Measurements from ENCODE around the gene TRAPPC4.
"Not testable (repeated sequence)": the region's sequence is repeated elsewhere in the genome, so short reads cannot be mapped to it uniquely, and the experiment has no call there.

The TRAPPC4 gene

DNA sequence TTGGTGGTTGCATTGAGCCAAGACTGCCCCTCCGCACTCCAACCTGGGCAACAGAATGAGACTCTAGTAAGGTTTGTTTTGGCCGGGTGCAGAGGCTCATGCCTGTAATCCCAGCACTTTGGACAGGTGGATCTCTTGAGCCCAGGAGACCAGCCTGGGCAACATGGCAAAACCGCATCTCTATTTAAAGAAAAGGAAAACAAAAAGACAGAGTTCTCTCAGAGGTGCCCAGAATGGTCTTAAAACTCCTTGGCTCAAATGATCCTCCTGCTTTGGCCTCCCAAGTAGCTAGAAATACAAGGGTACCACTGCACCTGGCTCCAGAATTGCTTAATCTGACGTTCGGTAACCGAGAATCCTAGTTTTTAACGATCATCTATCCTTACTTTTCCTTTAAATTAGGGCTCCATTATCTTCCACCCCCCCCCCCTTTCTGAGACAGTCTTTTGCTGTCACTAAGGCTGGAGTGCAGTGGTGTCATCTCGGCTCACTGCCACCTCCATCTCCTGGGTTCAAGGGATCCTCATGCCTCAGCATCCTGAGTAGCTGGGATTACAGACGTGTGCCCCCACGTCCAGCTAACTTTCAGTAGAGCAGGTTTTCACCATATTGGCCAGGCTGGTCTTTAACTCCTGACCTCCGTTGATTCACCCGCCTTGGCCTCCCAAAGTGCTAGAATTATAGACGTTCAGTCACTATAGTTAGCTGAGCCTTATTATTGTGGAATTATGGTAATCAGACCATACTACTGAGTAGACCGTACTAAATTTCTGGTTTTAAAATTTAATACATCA, 2.2 kb upstream of the TRAPPC4 start:
- H3K27ac ChIP-seq: no peak overlapping the region
- TF ChIP-seq, protein P1, sequence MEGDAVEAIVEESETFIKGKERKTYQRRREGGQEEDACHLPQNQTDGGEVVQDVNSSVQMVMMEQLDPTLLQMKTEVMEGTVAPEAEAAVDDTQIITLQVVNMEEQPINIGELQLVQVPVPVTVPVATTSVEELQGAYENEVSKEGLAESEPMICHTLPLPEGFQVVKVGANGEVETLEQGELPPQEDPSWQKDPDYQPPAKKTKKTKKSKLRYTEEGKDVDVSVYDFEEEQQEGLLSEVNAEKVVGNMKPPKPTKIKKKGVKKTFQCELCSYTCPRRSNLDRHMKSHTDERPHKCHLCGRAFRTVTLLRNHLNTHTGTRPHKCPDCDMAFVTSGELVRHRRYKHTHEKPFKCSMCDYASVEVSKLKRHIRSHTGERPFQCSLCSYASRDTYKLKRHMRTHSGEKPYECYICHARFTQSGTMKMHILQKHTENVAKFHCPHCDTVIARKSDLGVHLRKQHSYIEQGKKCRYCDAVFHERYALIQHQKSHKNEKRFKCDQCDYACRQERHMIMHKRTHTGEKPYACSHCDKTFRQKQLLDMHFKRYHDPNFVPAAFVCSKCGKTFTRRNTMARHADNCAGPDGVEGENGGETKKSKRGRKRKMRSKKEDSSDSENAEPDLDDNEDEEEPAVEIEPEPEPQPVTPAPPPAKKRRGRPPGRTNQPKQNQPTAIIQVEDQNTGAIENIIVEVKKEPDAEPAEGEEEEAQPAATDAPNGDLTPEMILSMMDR (IDR thresholded peaks at IDR 0.05; ENCODE audit: low read depth, low read length, missing control alignments): no peak

DNA sequence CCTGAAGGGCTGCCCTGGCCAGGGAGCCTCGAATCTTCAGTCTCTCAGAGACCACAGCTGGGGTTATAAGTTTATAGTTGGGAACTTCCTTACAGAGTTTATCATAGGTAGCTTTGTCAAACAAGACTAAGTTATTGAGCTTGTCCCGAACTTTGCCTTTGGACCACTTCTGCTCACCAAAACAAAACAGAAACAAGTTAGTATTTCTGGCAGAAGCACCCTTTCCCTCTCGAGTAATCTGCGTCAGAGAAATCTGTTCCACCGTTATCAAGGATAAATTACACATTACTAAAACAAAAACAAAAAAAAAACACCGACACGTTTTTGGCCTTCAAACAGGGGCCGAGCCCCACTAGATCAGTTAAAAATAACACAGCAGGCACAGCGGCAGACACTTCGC, 1.2 kb upstream of the TRAPPC4 start:
- H3K27me3 ChIP-seq (replicated peaks); DNase-seq; in situ Hi-C loops (cut with HindIII; ENCODE audit: low pct_ligation_motif_present, low sequenced_read_pairs): not testable (repeated sequence)
- H3K4me3 ChIP-seq (ENCODE audit: low read depth, low read length): peak overlapping the region; percentile 97
- peaks cover 44% of the 10 kb centered on the region for H3K36me3 ChIP-seq (replicated peaks)
- peak overlapping the region; percentile 75 for H3K27ac ChIP-seq

More for the DNA sequence above, 2.2 kb upstream of the TRAPPC4 start:
- H3K27me3 ChIP-seq (replicated peaks): no peaks in the 10 kb centered on the region
- H3K4me3 ChIP-seq (ENCODE audit: low read depth, low read length): peak overlapping the region; percentile 24
- no peak for DNase-seq
- peaks cover 42% of the 10 kb centered on the region for H3K36me3 ChIP-seq (replicated peaks)
- in situ Hi-C loops (cut with HindIII; ENCODE audit: low pct_ligation_motif_present, low sequenced_read_pairs): no loop called here

DNA sequence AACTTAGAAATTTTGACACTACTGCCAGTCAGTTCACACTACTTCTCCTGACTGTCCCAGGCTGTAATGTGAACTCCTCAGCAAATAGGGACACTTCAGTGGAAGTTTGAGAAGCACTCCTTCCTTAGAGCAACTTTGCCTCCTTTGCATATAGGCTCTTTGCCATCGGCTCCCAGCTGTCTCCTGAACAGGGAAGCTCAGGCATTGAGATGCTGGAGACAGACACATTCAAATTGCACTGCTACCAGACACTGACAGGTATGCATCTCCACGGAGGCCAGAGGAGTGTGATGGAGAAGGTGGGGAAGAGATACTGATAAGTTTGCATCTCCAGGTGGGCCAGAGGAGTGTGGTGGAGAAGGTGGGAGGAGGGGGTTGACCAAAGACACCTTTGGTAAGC, 1.4 kb downstream of the TRAPPC4 start:
- DNase-seq: no peak
- H3K27ac ChIP-seq: no peak overlapping the region
- TF ChIP-seq, protein P1 (IDR thresholded peaks at IDR 0.05; ENCODE audit: low read depth, low read length, missing control alignments): no peak
- no peaks in the 10 kb centered on the region for H3K27me3 ChIP-seq (replicated peaks)
- H3K36me3 ChIP-seq (replicated peaks): peaks cover 37% of the 10 kb centered on the region
- peak overlapping the region; percentile 97 for H3K4me3 ChIP-seq (ENCODE audit: low read depth, low read length)
- in situ Hi-C loops (cut with HindIII; ENCODE audit: low pct_ligation_motif_present, low sequenced_read_pairs): no loop called here

DNA sequence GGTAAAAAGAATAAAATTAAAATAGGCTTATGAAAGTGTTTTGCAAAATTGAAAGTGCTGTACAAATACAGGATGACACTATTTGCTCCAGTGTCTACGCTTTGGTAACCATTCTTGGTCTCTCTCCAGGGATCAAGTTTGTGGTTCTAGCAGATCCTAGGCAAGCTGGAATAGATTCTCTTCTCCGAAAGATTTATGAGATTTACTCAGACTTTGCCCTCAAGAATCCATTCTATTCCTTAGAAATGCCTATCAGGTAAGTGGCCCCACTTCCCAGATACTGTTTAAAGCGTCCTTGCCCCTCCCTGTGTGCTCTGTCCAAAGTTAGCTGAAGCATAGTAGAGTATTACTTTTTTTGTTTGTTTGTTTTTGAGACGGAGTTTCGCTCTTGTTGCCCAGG, 3.1 kb downstream of the TRAPPC4 start:
- Histone ChIP-seq H3K36me3 (replicated peaks) (peaks cover 27% of the 10 kb centered on the region), H3K27me3 (replicated peaks) (no peaks in the 10 kb centered on the region), H3K27ac (no peak overlapping the region), H3K4me3 (ENCODE audit: low read depth, low read length) (no peak overlapping the region)
- DNase-seq: no peak
- TF ChIP-seq, protein P1 (IDR thresholded peaks at IDR 0.05; ENCODE audit: low read depth, low read length, missing control alignments): no peak
- in situ Hi-C loops (cut with HindIII; ENCODE audit: low pct_ligation_motif_present, low sequenced_read_pairs): no loop called here

DNA sequence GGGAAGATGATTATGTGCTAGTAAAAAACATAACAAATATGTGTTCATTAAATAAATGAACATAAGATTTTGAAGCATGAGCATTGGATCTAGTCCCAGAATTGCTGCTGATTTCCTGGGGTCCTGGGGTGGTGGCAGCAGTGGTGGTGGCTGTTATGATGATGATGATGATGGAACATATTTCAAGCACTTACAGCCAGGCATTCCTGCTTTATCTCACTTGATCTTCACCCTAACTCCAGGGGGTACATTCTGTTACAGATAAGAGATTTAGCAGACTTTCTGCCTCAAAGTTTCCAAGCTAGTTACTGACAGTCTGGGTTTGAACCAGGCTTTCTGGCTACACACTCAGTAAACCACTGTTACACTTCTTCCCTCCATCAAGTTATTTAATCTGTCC, 5.2 kb downstream of the TRAPPC4 start:
- Histone ChIP-seq H3K4me3 (ENCODE audit: low read depth, low read length) (no peak overlapping the region), H3K27me3 (replicated peaks) (no peaks in the 10 kb centered on the region), H3K36me3 (replicated peaks) (peaks cover 22% of the 10 kb centered on the region), H3K27ac (peak overlapping the region; percentile 0)
- in situ Hi-C loops (cut with HindIII; ENCODE audit: low pct_ligation_motif_present, low sequenced_read_pairs): no loop called here
- TF ChIP-seq, protein P1 (IDR thresholded peaks at IDR 0.05; ENCODE audit: low read depth, low read length, missing control alignments): no peak
- DNase-seq: peak; percentile 60

DNA sequence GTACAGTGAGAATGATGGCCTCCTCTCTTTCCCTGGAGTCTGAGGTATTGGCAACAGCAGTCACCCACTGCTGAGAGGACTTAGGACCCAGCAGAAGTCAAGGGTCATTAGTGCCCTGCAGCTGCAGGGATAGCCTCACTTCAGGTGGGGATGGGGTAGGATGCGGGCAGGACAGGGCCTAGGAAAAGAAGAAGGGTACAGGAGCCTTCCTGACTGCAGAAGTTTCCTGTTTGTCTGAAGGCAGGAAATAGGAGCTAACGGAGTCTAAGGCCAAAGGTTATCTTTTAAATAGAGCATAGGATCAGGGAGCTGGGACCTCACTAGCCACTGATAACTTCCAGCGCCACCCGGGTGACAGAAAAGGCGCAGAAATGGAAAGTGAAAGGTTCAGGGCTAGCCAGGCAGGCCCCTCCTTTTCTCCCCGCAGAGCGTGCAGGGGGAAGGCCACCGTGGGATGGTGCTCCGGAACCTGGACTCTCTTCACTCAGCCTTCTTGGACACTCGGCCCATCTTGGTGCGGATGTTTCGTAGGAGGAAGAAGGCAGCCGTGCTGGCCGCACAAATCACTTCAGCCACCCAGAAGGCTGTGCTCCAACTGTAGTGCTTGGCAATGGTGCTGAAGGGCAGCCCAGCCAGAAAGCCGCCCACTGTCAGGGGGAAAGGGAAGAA, 6.0 kb downstream of the TRAPPC4 start:
- TF ChIP-seq, protein P1 (IDR thresholded peaks at IDR 0.05; ENCODE audit: low read depth, low read length, missing control alignments): no peak
- in situ Hi-C loops (cut with HindIII; ENCODE audit: low pct_ligation_motif_present, low sequenced_read_pairs): no loop called here
- no peak for DNase-seq
- H3K36me3 ChIP-seq (replicated peaks): peaks cover 22% of the 10 kb centered on the region
- H3K4me3 ChIP-seq (ENCODE audit: low read depth, low read length): no peak overlapping the region
- no peaks in the 10 kb centered on the region for H3K27me3 ChIP-seq (replicated peaks)
- H3K27ac ChIP-seq: no peak overlapping the region
